Progenitor cell of endocrine pancreas (in vitro differentiated cells): ENCODE measurements around the gene DESI2. TPM values are rescaled to one million over a fixed set of nuclear protein-coding genes. Genes with fewer than 3 reads are reported as not detected.

ENCODE experiments used
- DNase-seq: peaks from one replicate; pipeline ENCODE4 v3.0.0; 2021; ENCODE audit warnings: low spot score; ENCODE audit not compliant: unreplicated experiment
- H3K27ac Mint-ChIP-seq: 2 replicates; pipeline ENCODE4 v1.8.0; 2021; ENCODE audit warnings: mild to moderate bottlenecking, moderate library complexity, mixed read lengths
- H3K27me3 Mint-ChIP-seq: 2 replicates; pipeline ENCODE4 v1.8.0; 2021; ENCODE audit warnings: mixed read lengths
- H3K36me3 Mint-ChIP-seq: 2 replicates; pipeline ENCODE4 v1.8.0; 2022; ENCODE audit warnings: mixed read lengths; ENCODE audit not compliant: insufficient read depth
- H3K4me1 Mint-ChIP-seq: 2 replicates; pipeline ENCODE4 v1.8.0; 2021; ENCODE audit warnings: low read depth, mixed read lengths
- H3K4me3 Mint-ChIP-seq: 2 replicates; pipeline ENCODE4 v1.8.0; 2021; ENCODE audit warnings: low read depth, mild to moderate bottlenecking, moderate library complexity, mixed read lengths
- H3K9me3 Mint-ChIP-seq: 2 replicates; pipeline ENCODE4 v1.8.0; 2021; ENCODE audit warnings: low read depth, mixed read lengths
- total RNA-seq: library from RNA; stranded (reverse); gene quantifications from 2 replicates; pipeline ENCODE4 v1.2.1, GENCODE V29; 2021
- TF ChIP-seq, protein P1 (sequence below): fragments of 200-600 bp; sonication (generic); IDR thresholded peaks from one replicate; pipeline ENCODE4 v1.5.0; 2021; ENCODE audit warnings: antibody characterized with exemption, mild to moderate bottlenecking; ENCODE audit not compliant: unreplicated experiment

The DESI2 gene
- total RNA-seq, 1 donor from 2014 or later: 32.7 TPM

DNA sequence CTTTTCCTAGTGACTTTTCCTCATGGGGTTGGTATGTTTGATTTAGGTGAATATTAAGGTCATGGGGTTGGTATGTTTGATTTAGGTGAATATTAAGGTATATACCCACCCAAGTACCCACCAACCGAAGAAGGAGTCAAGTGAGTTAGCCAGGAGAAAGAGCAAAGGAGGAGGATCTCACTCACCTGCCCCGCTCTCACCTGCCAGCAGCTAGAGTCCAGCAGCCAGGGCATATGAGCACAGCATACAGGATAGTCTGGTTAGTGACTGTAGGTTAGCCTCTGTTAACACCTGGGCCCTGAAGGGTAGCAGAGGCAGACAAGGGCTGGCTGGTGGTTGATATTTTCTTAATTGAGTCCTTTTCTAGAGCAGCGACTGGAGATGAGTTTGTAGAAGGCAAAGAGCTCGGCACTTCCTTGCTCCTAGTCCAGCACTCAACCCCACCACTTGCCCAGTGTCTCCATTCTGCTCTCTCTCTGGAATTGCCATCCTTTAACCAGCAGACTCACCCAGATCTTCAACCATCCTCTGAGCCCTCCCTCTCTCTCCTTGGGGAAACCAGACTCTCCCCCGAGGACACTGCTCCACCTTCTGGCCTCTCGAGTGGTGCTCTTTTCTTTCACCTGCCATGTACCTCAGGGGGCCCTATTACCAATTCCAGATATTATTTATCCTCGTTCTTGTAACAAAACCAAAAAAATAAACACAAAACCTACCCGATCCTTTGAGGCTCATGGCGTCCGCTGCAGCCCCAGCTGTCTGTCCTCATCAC is 16.3 kb upstream of the DESI2 start:
- no peak overlapping the region for H3K27ac Mint-ChIP-seq
- H3K9me3 Mint-ChIP-seq: peaks cover 1% of the 10 kb centered on the region
- H3K4me3 Mint-ChIP-seq: no peak overlapping the region
- no peaks in the 10 kb centered on the region for H3K36me3 Mint-ChIP-seq
- H3K4me1 Mint-ChIP-seq: no peaks in the 10 kb centered on the region
- TF ChIP-seq, protein P1, sequence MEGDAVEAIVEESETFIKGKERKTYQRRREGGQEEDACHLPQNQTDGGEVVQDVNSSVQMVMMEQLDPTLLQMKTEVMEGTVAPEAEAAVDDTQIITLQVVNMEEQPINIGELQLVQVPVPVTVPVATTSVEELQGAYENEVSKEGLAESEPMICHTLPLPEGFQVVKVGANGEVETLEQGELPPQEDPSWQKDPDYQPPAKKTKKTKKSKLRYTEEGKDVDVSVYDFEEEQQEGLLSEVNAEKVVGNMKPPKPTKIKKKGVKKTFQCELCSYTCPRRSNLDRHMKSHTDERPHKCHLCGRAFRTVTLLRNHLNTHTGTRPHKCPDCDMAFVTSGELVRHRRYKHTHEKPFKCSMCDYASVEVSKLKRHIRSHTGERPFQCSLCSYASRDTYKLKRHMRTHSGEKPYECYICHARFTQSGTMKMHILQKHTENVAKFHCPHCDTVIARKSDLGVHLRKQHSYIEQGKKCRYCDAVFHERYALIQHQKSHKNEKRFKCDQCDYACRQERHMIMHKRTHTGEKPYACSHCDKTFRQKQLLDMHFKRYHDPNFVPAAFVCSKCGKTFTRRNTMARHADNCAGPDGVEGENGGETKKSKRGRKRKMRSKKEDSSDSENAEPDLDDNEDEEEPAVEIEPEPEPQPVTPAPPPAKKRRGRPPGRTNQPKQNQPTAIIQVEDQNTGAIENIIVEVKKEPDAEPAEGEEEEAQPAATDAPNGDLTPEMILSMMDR: no peak
- no peak for DNase-seq
- H3K27me3 Mint-ChIP-seq: no peaks in the 10 kb centered on the region

DNA sequence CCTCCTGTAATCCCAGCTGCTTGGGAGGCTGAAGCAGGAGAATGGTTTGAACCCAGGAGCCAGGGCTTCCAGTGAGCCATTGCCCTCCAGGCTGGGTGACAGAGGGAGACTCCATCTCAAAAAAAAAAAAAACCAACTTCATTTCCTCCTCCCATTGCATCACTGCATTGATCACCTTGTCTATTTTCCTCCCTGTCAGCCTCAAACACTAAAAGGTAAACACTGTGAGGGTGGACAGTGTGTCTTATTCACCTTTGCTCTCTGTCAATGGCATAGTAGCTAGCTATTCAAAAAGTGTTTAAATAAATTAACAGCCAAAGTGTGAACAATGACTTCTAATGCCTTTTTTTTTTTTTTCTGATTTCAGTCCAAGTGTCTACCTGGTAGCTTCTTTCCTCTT is 13.4 kb upstream of the DESI2 start:
- TF ChIP-seq, protein P1: no peak
- H3K4me1 Mint-ChIP-seq: no peaks in the 10 kb centered on the region
- no peaks in the 10 kb centered on the region for H3K36me3 Mint-ChIP-seq

DNA sequence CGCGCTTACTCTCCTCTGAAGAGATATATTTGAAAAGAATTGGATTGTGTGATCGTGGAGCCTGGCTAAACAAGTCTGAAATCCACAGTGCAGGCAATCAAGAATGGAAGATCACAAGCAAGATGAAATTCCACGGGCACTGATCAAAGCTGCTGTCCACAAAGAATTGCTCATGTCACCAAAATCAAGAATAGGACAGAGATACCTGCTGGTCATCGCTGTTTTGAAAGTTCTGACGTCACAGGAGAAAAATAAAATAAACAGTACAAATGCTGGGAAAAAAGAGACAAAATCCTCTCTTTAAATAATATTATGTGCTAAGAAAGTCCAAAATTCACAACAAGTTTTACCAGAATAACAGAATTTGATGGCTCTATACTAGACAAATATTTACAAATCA is 12.0 kb upstream of the DESI2 start:
- H3K27ac Mint-ChIP-seq: no peak overlapping the region
- H3K27me3 Mint-ChIP-seq: no peaks in the 10 kb centered on the region
- no peaks in the 10 kb centered on the region for H3K36me3 Mint-ChIP-seq
- H3K4me3 Mint-ChIP-seq: no peak overlapping the region
- no peaks in the 10 kb centered on the region for H3K9me3 Mint-ChIP-seq
- TF ChIP-seq, protein P1: no peak
- H3K4me1 Mint-ChIP-seq: no peaks in the 10 kb centered on the region
- no peak for DNase-seq

More for the DNA sequence above, 13.4 kb upstream of the DESI2 start:
- H3K4me3 Mint-ChIP-seq: no peak overlapping the region
- no peak for DNase-seq
- H3K27me3 Mint-ChIP-seq: no peaks in the 10 kb centered on the region
- H3K27ac Mint-ChIP-seq: no peak overlapping the region
- no peaks in the 10 kb centered on the region for H3K9me3 Mint-ChIP-seq

- no peak overlapping the region for H3K27ac Mint-ChIP-seq
- H3K27me3 Mint-ChIP-seq: no peaks in the 10 kb centered on the region
- TF ChIP-seq, protein P1: no peak
- H3K4me1 Mint-ChIP-seq: no peaks in the 10 kb centered on the region
- H3K36me3 Mint-ChIP-seq: no peaks in the 10 kb centered on the region
- H3K4me3 Mint-ChIP-seq: no peak overlapping the region
- no peaks in the 10 kb centered on the region for H3K9me3 Mint-ChIP-seq
- no peak for DNase-seq
These were observed 10.4 kb upstream of the DESI2 start for GRCh38 chr1:244642526-244642925.

DNA sequence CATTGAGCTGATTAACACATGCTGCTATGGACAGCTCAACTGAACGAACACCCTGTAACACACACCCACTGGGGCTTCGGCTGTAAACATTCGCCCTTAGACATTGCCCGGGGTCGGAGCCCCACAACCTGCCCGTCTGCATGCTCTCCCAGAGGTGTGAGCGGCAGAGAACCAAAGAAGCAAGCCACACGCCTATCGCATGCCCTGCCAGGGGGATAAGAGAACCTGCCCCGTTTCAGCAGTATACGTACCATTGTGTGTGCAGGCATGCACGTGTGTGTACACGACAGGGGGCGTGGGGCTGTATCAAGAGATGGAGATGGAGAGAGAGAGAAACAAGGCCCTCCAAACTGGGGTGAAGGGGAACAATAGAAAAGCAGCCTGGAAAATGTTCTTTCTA is 9.9 kb upstream of the DESI2 start:
- TF ChIP-seq, protein P1: no peak

More for the DNA sequence above, 9.9 kb upstream of the DESI2 start:
- H3K27me3 Mint-ChIP-seq: no peaks in the 10 kb centered on the region
- H3K4me3 Mint-ChIP-seq: no peak overlapping the region
- H3K4me1 Mint-ChIP-seq: no peaks in the 10 kb centered on the region
- no peak for DNase-seq
- no peaks in the 10 kb centered on the region for H3K9me3 Mint-ChIP-seq
- no peaks in the 10 kb centered on the region for H3K36me3 Mint-ChIP-seq
- no peak overlapping the region for H3K27ac Mint-ChIP-seq
